GM06990 (cell line): Measurements from ENCODE around the gene SDC1.
A peak's percentile ranks its signal among the peaks of the same experiment; 100 is the strongest.

ENCODE experiments used
- DNase-seq: peaks from one replicate; pipeline ENCODE4 v3.0.0-alpha.2; 2011; ENCODE audit not compliant: insufficient read length; ENCODE audit errors: extremely low read depth
- H3K27me3 ChIP-seq: replicated peaks from 2 replicates; pipeline ENCODE4 v1.6.0; 2011; ENCODE audit warnings: low read length; ENCODE audit not compliant: control insufficient read depth, insufficient read depth
- H3K36me3 ChIP-seq: 2 replicates; pipeline ENCODE4 v1.5.1; 2011; ENCODE audit warnings: low read length; ENCODE audit not compliant: control insufficient read depth, insufficient read depth
- H3K4me3 ChIP-seq: replicated peaks from 2 replicates; pipeline ENCODE4 v1.5.1; 2011; ENCODE audit warnings: low read depth, mild to moderate bottlenecking, control low read depth, low read length
- TF ChIP-seq, protein P1 (sequence below): IDR thresholded peaks from 2 replicates; pipeline ENCODE4 v1.5.1; 2011; ENCODE audit warnings: low read length, control low read depth, mild to moderate bottlenecking, inconsistent platforms; ENCODE audit not compliant: insufficient read depth, poor library complexity, severe bottlenecking

Gene SDC1

DNA sequence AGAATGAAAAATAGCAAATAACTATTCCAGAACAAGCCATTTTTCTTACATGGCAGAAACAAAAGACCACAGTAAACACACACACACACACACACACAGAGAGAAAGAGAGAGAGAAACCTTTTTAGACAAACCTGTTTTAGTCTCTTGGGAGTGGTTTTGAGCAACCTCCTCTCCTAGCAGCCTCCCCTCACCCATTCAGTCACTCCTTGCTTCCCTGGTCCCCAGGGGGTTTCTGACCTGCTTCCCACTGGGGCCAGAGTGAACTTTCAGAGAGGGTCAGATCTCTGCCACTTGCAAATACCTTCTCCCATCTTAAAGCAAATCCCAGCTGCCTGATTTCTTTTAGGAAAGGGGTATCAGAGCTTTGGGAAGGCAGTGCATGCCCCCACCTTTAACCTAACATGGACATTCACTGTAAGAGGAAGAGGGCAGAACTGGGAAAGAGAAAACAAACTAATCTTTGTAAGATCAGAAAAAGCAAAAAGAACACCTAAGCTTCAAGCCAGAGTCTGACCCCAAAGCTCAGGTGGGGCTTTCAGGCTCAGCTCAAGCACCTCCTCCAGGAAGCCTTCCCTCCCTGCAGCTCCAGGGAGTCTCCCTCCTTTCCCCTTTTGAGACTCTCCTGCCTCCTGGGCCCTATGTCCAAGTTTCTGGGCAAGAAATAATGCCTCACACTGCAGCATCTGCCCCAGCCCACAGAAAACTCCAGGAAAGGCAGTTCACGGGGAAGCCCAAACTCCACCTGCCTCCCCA is 2.7 kb downstream of the SDC1 start:
- Histone ChIP-seq H3K4me3 (peak overlapping the region; percentile 81), H3K27me3 (no peaks in the 10 kb centered on the region), H3K36me3 (peaks cover 4% of the 10 kb centered on the region)
- TF ChIP-seq, protein P1, sequence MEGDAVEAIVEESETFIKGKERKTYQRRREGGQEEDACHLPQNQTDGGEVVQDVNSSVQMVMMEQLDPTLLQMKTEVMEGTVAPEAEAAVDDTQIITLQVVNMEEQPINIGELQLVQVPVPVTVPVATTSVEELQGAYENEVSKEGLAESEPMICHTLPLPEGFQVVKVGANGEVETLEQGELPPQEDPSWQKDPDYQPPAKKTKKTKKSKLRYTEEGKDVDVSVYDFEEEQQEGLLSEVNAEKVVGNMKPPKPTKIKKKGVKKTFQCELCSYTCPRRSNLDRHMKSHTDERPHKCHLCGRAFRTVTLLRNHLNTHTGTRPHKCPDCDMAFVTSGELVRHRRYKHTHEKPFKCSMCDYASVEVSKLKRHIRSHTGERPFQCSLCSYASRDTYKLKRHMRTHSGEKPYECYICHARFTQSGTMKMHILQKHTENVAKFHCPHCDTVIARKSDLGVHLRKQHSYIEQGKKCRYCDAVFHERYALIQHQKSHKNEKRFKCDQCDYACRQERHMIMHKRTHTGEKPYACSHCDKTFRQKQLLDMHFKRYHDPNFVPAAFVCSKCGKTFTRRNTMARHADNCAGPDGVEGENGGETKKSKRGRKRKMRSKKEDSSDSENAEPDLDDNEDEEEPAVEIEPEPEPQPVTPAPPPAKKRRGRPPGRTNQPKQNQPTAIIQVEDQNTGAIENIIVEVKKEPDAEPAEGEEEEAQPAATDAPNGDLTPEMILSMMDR, result no peak
- DNase-seq, result no peak

DNA sequence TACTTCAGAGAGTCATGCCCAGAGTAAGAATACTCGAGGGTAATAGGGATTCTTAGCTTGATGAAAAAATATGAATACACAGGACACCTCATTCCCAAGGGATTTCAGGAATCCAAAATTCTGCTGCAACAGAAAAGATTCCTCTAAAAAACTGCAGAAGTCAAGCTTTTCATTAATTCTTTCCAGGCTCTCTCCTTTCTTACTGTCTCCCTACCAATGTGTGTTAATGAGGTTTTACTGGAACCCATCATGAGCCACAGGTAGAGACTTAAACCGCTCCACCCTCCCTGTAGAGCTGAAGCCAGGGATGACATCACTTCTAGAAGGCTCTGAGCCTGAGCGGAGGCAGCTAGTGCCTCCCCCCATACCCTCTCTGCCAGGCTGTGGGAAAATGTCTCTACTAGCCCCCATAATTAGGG is 3.4 kb downstream of the SDC1 start:
- DNase-seq, result no peak
- Histone ChIP-seq H3K36me3 (peaks cover 6% of the 10 kb centered on the region), H3K27me3 (no peaks in the 10 kb centered on the region), H3K4me3 (peak overlapping the region; percentile 81)
- TF ChIP-seq, protein P1, result no peak

DNA sequence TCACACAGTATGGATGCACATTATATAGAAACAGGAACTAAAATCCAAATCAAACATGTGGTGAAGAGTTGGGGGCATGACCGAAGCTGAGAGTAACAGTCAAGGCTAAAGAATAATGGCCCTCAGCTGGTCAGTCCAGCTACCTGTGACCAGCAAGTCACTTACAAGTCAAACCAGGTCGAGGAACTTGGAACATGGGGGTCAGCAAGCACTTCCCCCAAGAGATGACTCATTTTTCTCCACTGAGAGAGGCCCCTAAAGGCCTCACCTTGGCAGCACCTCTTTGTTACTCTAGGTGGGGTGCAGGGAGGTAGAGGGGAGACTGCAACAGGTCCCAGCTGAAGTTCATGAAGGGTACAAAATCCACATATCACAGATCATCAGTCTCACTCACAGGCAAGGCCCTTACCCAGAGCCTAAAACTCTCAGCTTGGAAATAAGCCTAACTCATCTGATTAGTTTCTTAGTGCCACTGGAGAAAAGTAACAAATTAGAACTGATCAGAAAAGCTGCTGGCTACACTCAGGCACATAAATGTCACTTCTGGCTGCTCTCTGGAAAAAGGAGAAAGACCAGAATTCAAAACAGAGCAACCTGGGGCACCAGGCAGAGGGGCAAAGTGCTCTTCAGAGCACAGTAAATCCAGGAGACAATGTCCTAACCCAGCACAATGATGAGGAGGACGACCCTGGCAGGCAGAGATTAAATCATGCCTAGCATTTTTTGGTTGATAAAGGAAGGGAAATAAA is 4.0 kb downstream of the SDC1 start:
- Histone ChIP-seq H3K4me3 (no peak overlapping the region), H3K27me3 (no peaks in the 10 kb centered on the region), H3K36me3 (peaks cover 6% of the 10 kb centered on the region)
- TF ChIP-seq, protein P1, result no peak
- no peak for DNase-seq

DNA sequence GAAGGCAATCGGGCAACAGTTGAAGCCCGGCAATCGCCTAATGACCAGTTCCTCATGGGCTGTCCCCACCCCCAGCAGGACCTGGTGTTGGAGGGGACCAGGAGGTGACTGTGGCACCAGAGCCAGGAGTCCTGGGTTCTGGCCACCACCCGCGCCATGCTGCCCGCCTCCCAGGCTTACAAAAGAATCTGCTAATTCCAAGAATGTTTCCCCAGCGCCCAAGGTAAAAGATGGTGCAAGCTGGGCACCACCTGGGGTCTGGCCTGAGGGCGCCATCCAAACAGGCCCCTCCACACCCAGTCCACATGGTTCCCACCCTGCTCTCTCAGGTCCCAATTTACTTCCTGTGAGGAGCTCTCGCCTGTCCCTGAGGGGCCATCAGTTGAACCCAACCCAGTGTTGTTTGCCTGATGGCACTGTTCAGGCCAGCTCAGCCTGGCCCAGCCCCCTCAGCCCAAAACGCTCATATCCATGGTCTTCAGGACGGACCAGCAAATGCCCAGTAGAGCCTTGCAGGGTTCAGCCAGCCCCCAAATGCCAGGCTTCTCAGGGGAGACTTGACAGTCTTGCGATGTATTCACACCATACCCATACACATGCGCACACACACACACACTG is 5.1 kb downstream of the SDC1 start:
- TF ChIP-seq, protein P1, result no peak
- H3K36me3 ChIP-seq, result peaks cover 6% of the 10 kb centered on the region
- H3K4me3 ChIP-seq, result no peak overlapping the region
- H3K27me3 ChIP-seq, result no peaks in the 10 kb centered on the region
- no peak for DNase-seq

DNA sequence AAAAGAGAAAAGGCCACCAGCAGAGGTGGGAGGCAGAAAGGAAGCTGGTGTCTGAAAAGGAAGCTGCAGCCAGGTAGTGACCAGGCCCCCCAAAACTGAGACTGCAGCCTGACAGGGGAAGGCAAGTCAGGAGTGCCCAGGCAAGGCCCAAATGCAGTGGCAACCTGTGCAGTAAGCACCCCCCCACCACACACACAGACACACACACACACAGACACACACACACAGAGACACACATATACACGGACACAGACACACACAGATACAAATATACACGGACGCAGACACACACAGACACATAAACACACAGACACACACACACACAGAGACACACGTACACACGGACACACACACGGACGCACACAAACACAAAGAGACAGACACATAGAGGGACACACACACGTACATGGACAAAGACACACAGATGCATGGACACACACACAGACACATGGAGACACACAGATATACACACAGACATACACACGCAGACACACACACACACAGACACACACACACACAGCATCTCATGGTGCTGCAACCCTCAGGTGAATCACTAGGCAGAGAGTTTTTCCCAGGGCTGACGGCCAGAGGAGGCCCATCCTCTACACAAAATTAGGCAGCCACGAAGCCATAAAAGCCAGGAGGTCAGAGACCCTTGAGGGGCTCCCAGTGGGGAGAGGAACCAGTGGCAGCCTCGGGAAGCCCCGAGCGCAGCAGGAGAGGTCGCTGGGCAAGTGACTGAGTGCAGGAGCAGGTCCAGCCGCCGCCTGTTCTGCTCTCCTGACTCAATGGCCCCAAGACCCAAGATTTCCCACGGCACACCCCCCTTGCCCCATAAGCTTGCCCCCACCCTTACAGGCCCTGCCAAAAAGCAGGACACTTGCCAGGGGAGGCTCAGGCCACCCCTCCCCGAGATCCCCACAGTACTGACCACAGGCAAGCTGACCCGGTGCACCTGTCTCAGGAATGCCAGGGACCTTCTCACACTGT is 6.3 kb downstream of the SDC1 start:
- TF ChIP-seq, protein P1, result no peak
- Histone ChIP-seq H3K36me3 (peaks cover 6% of the 10 kb centered on the region), H3K27me3 (no peaks in the 10 kb centered on the region), H3K4me3 (no peak overlapping the region)
- no peak for DNase-seq
